Measurements from ENCODE around the gene TREH.
"Not testable (repeated sequence)": the region's sequence is repeated elsewhere in the genome, so short reads cannot be mapped to it uniquely, and the experiment has no call there.

The TREH gene

DNA sequence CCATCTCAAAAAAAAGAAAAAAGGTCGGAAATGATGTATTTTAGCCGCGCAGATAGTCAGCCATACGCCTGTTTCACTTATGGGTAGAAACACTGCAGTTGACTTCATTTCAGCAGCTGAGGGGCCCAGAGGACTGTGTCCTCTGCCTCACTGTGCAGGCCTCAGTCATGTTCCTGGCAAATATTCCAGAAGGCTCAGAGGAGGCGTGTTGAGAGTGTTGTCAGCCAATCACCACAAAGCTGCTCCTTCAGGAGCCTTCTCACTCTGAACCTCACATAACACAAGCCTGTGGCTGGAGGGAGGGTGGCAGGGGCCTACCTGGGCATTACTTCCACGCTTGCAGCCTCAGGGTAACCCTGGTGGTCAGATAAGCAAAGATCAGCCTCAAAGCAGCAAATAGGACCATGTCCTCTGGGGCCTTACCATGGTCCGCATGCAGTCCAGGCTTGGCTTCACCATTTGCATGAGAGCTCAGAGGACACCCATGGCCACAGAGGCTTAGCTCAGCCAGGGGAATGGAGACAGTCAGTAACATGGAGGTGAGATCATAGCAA lies 17.3 kb upstream of the TREH start:
- no peak for DNase-seq

GRCh38 chr11:118694771-118695170 lies 15.3 kb upstream of the TREH start:
- no peak for DNase-seq

DNA sequence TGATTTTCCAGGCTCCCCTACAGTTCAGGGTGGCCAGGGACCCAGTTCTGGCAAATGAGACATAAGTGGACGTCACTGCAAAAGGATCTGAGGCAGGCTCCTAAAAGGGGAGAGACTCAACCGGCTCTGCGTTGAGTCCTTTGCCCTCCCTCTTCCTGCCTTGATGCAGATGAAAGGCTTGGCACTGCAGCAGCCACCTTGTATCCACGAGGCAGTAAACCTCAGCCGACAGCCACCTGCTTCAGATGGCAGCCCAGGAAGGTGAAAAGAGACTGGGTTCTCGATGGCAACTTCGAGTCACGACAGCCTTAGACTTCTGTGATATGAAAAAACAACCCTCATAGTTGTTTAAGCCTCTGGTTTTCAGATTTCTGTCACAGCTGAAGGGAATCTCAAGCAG lies 14.7 kb upstream of the TREH start:
- DNase-seq: no peak

DNA sequence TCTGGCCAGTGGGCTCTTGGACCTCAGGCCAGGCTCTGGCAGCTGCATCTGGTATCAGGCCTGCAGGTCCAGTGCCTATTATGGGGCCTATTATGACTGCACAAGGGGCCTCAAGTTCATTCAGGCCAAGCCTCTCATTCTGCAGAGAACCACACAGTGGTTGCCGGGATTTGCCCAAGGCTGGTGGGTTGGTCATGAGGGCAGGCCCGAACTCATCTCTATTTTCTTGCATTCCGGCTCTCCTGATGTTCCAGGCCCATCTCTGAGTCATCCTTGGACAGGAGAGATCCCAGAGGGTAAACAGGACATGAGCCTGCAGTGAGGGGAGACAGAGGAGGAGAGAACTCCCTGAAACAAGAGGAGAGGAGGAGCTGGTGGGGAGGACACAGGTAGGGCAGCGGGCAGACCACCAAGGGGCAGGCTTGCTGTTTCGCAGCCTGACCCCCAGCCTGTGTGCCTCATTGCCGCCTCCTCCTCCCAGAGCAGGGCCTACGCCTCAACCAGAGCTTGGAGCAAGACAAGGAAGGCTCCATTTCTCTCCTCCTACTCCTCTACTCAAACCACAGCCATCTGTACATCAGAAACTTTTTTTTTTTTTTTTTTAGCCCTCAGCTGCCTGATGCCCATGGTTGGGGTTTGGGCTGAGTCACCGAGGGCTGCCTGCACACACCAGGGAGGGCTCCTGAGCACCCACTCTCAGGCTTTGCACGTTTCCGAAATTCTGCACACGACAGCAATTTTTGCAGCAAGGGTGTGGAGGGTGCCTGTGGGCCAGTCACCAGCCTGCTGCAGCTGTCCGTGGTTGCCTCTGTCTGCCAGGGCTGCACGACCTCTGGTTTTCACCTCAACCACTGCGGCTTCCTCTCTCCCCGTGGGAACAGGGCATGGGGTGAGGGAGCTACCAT lies 12.7 kb upstream of the TREH start:
- peak; percentile 49 for DNase-seq

DNA sequence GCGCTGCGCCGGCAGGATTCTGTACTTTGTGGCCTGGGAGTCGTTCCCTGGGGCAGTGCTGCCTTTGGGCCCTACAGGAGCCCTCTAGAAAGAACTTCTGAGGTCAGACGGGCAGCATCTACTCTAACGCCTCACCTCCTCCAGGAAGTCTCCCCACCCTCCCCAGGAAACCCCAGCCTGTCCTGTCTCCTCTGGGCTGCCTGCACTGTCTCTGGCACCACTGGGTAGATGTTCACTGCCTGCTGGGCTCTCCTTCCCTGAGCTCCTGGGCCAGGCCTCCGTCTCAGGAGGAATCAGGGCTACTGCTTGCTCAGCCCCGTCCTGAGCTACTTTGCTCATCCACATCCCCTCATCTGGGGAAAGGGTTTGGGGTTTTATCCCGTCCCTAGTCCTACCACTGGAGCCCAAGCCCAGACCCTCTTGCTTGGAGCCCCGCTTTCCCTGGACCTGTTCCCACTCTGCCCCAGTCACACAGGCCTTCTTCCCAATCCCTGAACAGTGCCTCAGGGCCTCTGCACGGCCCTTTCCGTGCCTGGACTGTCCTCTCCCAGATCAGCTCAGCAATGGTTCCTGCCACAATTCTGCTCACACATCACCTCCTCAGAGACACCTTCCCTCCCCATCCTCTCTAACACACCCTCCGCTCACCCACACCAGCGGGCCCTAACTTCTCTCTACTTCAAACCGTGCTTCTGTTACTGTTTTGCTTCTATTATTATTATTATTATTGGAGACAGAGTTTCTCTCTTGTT lies 11.3 kb upstream of the TREH start:
- no peak for DNase-seq

- peak; percentile 84 for DNase-seq
Observed at GRCh38 chr11:118689852-118690552, 10.6 kb upstream of the TREH start.

- no peak for DNase-seq
Observed at GRCh38 chr11:118689503-118689851, 10.0 kb upstream of the TREH start.

- no peak for DNase-seq
Observed at GRCh38 chr11:118688851-118689502, 9.5 kb upstream of the TREH start.

DNA sequence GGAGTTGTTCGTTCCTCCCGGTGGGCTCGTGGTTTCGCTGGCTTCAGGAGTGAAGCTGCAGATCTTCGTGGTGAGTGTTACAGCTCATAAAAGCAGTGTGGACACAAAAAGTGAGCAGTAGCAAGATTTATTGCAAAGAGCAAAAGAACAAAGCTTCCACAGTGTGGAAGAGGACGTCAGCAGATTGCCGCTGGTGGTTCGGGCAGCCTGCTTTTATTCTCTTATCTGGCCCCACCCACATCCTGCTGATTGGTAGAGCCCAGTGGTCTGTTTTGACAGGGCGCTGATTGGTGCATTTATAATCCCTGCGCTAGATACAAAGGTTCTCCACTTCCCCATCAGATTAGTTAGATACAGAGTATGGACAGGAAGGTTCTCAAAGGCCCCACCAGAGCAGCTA lies 8.9 kb upstream of the TREH start:
- not testable (repeated sequence) for DNase-seq

GRCh38 chr11:118687906-118688305 lies 8.5 kb upstream of the TREH start:
- no peak for DNase-seq

- no peak for DNase-seq
Observed at GRCh38 chr11:118684187-118684586, 4.7 kb upstream of the TREH start.

DNA sequence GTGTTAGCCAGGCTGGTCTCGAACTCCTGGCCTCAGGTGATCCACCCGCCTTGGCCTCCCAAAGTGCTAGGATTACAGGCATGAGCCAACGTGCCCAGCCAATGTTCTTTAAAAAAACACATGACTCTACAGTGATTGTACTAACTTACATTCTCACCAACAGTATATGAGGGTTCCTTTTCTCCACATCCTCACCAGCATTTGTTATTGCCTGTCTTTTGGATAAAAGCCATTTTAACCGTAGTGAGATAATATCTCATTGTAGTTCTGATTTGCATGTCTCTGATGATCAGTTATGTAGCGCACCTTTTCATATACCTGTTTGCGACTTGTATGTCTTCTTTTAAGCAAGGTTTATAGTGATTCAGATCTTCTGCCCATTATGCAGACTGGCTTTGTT lies 3.5 kb upstream of the TREH start:
- DNase-seq: not testable (repeated sequence)

- DNase-seq: no peak
Observed at GRCh38 chr11:118682372-118682771, 2.9 kb upstream of the TREH start.

- DNase-seq: not testable (repeated sequence)
Observed at GRCh38 chr11:118678908-118679307, 542 bp downstream of the TREH start.

DNA sequence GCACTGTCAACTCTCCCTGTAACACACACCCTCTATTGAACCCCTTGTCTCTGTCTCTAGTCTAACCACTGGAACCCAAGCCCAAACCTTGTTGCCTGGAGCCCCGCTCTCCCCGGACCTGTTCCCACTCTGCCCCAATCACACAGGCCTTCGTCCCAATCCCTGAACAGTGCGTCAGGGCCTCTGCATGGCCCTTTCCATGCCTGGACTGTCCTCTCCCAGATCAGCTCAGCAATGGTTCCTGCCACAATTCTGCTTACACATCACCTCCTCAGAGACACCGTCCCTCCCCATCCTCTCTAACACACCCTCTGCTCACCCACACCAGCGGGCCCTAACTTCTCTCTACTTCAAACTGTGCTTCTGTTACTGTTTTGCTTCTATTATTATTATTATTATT lies 1.5 kb downstream of the TREH start:
- no peak for DNase-seq

DNA sequence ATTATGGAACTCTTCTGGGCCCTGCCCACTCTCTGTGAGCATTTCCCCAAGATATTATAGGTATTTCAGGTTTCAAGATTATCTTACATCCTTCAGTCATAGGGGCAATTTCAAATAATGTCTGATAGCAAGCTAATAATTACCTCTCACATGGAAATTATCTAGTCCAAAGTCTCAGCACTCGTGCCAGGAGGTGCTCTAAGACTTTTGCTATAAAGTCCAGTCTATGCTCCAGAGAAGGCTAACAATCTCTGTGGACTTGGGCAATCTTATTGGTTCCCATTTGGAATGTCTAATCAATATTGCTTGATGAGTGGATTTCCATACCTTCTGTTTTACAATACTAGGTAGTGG lies 5.4 kb downstream of the TREH start:
- DNase-seq: no peak

DNA sequence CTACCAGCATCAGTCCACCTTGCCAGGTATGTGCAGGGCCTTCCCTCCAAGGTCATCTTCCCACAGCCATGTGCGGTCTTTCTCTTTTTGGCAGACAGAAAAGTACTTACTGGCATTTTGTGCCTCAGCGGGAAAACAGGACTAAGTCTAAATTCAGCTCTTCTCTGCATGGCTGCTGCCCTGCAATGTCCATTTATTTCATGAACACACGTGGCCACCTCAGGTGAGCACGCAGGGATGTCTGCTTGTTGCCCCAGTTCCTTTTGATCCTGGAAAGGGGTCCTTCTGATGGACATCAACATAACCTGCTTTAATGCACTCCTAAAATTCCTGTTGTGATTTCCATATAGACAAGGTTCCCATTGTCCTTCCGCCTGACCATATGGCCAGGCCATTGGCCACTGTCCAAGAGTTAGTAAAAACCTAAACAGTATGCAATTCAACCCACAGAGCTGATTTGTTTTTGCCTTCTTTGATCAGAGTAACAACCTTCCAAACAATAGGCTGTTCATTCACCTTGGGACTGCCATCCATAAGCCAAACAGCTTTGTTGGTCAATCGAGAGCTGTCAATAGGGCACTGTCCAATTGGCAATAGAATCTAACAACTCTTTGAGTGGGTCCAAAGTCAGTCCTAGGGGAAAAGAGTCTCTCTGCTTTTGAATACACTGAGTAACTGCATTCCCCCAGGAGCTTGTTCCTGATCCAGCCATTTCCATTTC lies 5.9 kb downstream of the TREH start:
- DNase-seq: no peak

- DNase-seq: peak; percentile 21
Observed at GRCh38 chr11:118672846-118673245, 6.6 kb downstream of the TREH start.

DNA sequence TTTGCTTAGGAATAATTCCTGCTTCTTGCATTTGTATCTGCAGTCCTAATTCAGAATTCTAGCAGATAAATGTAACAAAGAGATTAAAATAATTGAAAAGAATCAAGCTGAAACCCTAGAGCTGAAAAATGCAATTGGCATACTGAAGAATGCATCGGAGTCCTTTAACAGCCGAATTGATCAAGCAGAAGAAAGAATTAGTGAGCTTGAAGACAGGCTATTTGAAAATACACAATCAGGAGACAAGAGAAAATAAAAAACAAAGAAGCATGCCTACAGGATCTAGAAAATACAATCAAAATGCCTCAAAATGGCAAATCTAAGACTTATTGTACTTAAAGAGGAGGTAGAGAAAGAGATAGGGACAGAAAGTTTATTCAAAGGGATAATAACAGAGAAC lies 8.2 kb downstream of the TREH start:
- DNase-seq: no peak

DNA sequence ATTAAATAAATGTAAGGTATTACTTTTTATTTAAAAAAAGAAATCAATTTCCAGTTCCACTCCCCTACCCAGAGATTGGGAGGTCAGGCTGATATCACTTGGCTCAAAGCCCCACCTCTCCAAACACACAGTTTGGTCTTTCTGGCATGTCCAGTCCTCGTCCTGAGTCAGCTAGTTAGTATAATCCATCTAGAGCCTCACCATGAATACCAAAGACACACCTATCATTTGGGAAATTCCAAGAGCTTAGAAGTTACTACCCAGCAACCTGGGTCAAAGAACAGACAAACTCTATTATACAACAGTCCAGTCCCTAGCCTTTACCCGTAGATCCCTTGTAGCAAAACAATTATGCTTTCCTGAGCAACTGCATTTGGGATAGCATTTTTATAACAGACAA lies 9.4 kb downstream of the TREH start:
- DNase-seq: no peak

DNA sequence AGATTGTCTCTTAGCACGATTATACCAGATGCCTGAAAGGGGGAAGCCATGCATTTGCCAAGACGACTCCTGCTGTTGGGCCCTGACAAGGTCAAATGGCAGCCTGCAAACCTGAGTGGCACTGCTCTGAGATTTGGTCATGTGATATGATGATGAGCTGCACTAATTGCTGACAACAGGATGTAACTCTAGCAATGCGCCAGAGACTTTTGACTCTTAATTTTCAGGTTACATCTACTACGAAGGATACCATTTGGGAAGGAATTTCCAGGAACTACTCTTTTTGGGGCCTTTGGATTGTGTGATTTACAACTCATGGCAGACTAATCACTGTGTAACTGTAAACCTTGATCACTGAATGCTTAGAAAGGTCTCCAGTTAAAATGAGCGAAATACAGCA lies 13.1 kb downstream of the TREH start:
- DNase-seq: no peak

DNA sequence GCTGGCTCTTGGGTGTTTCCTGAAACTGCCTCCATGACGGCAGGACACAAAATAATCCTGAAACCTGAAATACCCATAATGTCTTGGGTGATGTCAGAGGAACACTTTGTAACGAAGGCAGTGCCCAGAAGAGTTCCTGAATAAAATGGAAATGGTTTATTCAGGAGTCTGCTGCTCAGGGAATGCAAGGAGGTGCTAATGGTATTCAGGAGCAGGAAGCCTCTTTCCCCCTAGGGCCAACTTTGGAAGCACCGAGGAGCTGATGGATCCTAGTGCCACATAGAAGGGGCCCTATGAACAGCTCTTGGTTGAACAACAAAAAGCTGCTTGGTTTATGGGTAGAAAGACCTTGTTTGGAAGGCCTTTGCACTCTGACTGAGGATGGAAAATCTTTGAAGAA lies 15.5 kb downstream of the TREH start:
- no peak for DNase-seq
